AG09319 (cell line): ENCODE data around the gene DSCAM.

Experiments
- DNase-seq: peaks from one replicate; pipeline ENCODE4 v3.0.0-alpha.2; 2010; ENCODE audit warnings: low read depth; ENCODE audit errors: extremely low read depth
- CTCF ChIP-seq: IDR thresholded peaks from 2 replicates; pipeline ENCODE4 v1.5.1; 2011; ENCODE audit warnings: low read depth, mild to moderate bottlenecking, inconsistent platforms, low read length, moderate library complexity

Gene DSCAM

GRCh38 chr21:40433538-40433937, 413.4 kb downstream of the DSCAM start:
- TF ChIP-seq CTCF: no peak
- no peak for DNase-seq

- DNase-seq: no peak
- TF ChIP-seq CTCF: no peak
These were observed 421.0 kb downstream of the DSCAM start for GRCh38 chr21:40425981-40426380.

GRCh38 chr21:40422896-40423635, 423.9 kb downstream of the DSCAM start:
- no peak for DNase-seq
- TF ChIP-seq CTCF: no peak

- DNase-seq: no peak
- no peak for TF ChIP-seq CTCF
These were observed 425.8 kb downstream of the DSCAM start for GRCh38 chr21:40421121-40421520.

- DNase-seq: no peak
- no peak for TF ChIP-seq CTCF
These were observed 430.4 kb downstream of the DSCAM start for GRCh38 chr21:40416572-40416971.

GRCh38 chr21:40408561-40408960, 438.4 kb downstream of the DSCAM start:
- DNase-seq: no peak
- TF ChIP-seq CTCF: no peak

- DNase-seq: no peak
These were observed 442.6 kb downstream of the DSCAM start for GRCh38 chr21:40404396-40404800.

More at GRCh38 chr21:40404396-40404800, 442.6 kb downstream of the DSCAM start:
- TF ChIP-seq CTCF: no peak
